Natural killer cell (primary cell): ENCODE data around the gene BTBD18. TPM values are rescaled to one million over a fixed set of nuclear protein-coding genes. Genes with fewer than 3 reads are reported as not detected.
"Not testable (repeated sequence)": the region's sequence is repeated elsewhere in the genome, so short reads cannot be mapped to it uniquely, and the experiment has no call there.

ENCODE experiments used
- ATAC-seq, 3 donors: fragments of 150-1000 bp in 2 of 3; fragments of 200-7000 bp in 1 of 3; cut with Tn5 transposase; 1 replicate in 1 of 3; 2 replicates in 2 of 3; pipeline ENCODE4 v1.10.0; 2021; ENCODE audit warnings: mild to moderate bottlenecking in 2 of 3, moderate library complexity in 2 of 3
- DNase-seq, 2 donors: peaks; one replicate each; pipeline versions ENCODE4 v3.0.0 to v3.0.0-alpha.2; 2013 to 2021; ENCODE audit warnings: mixed read lengths in 1 of 2
- H3K27ac ChIP-seq: one replicate; pipeline ENCODE4 v1.5.1; 2013; ENCODE audit warnings: mild to moderate bottlenecking, low read length
- H3K27me3 ChIP-seq: one replicate; pipeline ENCODE4 v1.6.1; 2013; ENCODE audit warnings: low read length; ENCODE audit not compliant: control insufficient read depth, insufficient read depth
- H3K36me3 ChIP-seq: one replicate; pipeline ENCODE4 v1.6.1; 2013; ENCODE audit warnings: low read length; ENCODE audit not compliant: control insufficient read depth, insufficient read depth
- H3K4me1 ChIP-seq: one replicate; pipeline ENCODE4 v1.6.1; 2013; ENCODE audit warnings: low read length; ENCODE audit not compliant: control insufficient read depth, insufficient read depth
- H3K4me3 ChIP-seq: one replicate; pipeline ENCODE4 v1.5.1; 2013; ENCODE audit warnings: low read length
- H3K9me3 ChIP-seq: one replicate; pipeline ENCODE4 v1.6.1; 2013; ENCODE audit warnings: low read length; ENCODE audit not compliant: control insufficient read depth, insufficient read depth
- H3K27ac Mint-ChIP-seq, 2 donors: one replicate each; pipeline ENCODE4 v1.8.0; 2022; ENCODE audit warnings: mild to moderate bottlenecking in 2 of 2, mixed read lengths in 2 of 2, moderate library complexity in 1 of 2
- H3K27me3 Mint-ChIP-seq, 2 donors: one replicate each; pipeline ENCODE4 v1.8.0; 2022; ENCODE audit warnings: low read depth in 2 of 2, mixed read lengths in 2 of 2
- H3K36me3 Mint-ChIP-seq: one replicate; pipeline ENCODE4 v1.8.0; 2022; ENCODE audit warnings: mixed read lengths
- H3K4me1 Mint-ChIP-seq, 2 donors: one replicate each; pipeline ENCODE4 v1.8.0; 2022; ENCODE audit warnings: mixed read lengths in 2 of 2
- H3K4me3 Mint-ChIP-seq: one replicate; pipeline ENCODE4 v1.8.0; 2022; ENCODE audit warnings: mild to moderate bottlenecking, moderate library complexity, mixed read lengths
- H3K9me3 Mint-ChIP-seq, 2 donors: one replicate each; pipeline ENCODE4 v1.8.0; 2022; ENCODE audit warnings: mixed read lengths in 2 of 2
- CTCF ChIP-seq: fragments of 200-600 bp; IDR thresholded peaks from one replicate; pipeline ENCODE4 v1.8.0; 2022; ENCODE audit warnings: antibody characterized with exemption
- WGBS: methylation state at CpG from one replicate; pipeline ENCODE4 v1.1.7; 2013; ENCODE audit warnings: missing lambda C conversion rate; ENCODE audit not compliant: insufficient coverage; 5-methylcytosine and 5-hydroxymethylcytosine counted together
- intact Hi-C: fragments of 100-400 bp; cut with micrococcal nuclease; formaldehyde crosslinking; loops from one replicate; pipeline ENCODE4 v1.14.2; 2022
- total RNA-seq, 4 donors: library from RNA; stranded (reverse); fragments of 120-200 nt in 1 of 4; gene quantifications; one replicate each; pipeline versions ENCODE4 v1.2.3 to v1.2.4, GENCODE V29; 2013 to 2022

BTBD18 gene
- total RNA-seq, 3 donors from 2014 or later (not counting 1 experiment from before 2014, with no cell fraction given), result not detected

- WGBS, result 96% methylated on average over 2 of the region's 2 CpGs
- Histone ChIP-seq H3K9me3 (no peaks in the 10 kb centered on the region), H3K27me3 (no peaks in the 10 kb centered on the region), H3K4me3 (no peak overlapping the region), H3K4me1 (no peaks in the 10 kb centered on the region), H3K36me3 (no peaks in the 10 kb centered on the region), H3K27ac (no peak overlapping the region)
- Mint-ChIP-seq H3K4me1 (peaks cover 17 to 18% of the 10 kb centered on the region in 2 donors), H3K36me3 (no peaks in the 10 kb centered on the region), H3K27ac (no peak overlapping the region), H3K27me3 (no peaks in the 10 kb centered on the region), H3K9me3 (no peaks in the 10 kb centered on the region), H3K4me3 (no peak overlapping the region)
- DNase-seq (no peak), ATAC-seq (no peak)
- no peak for TF ChIP-seq CTCF
- intact Hi-C loops, result no loop called here
These were observed 24.4 kb downstream of the BTBD18 start for GRCh38 chr11:57727185-57727584.

- H3K27ac ChIP-seq, H3K36me3 Mint-ChIP-seq, H3K4me3 Mint-ChIP-seq, H3K27me3 ChIP-seq, H3K36me3 ChIP-seq, H3K27ac Mint-ChIP-seq, H3K9me3 Mint-ChIP-seq, H3K4me3 ChIP-seq, ATAC-seq, intact Hi-C loops, H3K9me3 ChIP-seq, H3K27me3 Mint-ChIP-seq, DNase-seq: not testable (repeated sequence)
- H3K4me1 Mint-ChIP-seq, result peaks cover 24 to 26% of the 10 kb centered on the region in 2 donors
- H3K4me1 ChIP-seq, result peaks cover 11% of the 10 kb centered on the region
- WGBS, result 98% methylated on average over 14 of the region's 34 CpGs
These were observed 34.9 kb downstream of the BTBD18 start for GRCh38 chr11:57716726-57717125.

DNA sequence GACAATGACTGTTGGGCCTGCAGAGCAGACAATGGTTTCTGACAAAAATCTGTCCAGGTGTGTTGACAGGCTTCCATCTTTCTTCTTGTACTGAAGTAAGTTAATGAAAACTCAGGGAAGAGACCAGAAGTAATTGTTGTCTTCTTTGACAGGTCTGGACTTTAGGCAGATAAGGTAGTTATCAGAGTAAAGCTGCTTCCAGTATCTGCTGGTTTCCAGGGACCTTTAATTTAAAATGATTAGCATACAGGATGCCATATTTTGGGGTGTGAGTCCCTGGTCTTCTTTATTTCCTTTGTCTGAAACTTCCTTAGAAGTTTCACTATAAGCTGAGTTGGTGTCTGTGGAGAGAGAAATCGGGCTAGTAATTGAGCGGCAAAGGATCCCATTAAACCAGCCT lies 37.8 kb downstream of the BTBD18 start:
- Histone ChIP-seq H3K27me3 (no peaks in the 10 kb centered on the region), H3K36me3 (no peaks in the 10 kb centered on the region), H3K27ac (no peak overlapping the region), H3K4me3 (no peak overlapping the region), H3K9me3 (no peaks in the 10 kb centered on the region), H3K4me1 (peaks cover 19% of the 10 kb centered on the region)
- H3K27ac Mint-ChIP-seq, result peak overlapping the region; percentile 93 to 94
- no peaks in the 10 kb centered on the region for H3K9me3 Mint-ChIP-seq
- H3K4me3 Mint-ChIP-seq, result peak overlapping the region; percentile 96
- intact Hi-C loops, result loop anchor here (2.0 kb wide), 1 partner anchor 865 kb away; the partner anchor contains the start of gene ZFP91
- no peaks in the 10 kb centered on the region for H3K36me3 Mint-ChIP-seq
- ATAC-seq (no peak), DNase-seq (no peak)
- H3K27me3 Mint-ChIP-seq, result no peaks in the 10 kb centered on the region
- peaks cover 30 to 41% of the 10 kb centered on the region in 2 donors for H3K4me1 Mint-ChIP-seq
- no peak for TF ChIP-seq CTCF
- WGBS, result 97% methylated on average over 2 of the region's 2 CpGs

DNA sequence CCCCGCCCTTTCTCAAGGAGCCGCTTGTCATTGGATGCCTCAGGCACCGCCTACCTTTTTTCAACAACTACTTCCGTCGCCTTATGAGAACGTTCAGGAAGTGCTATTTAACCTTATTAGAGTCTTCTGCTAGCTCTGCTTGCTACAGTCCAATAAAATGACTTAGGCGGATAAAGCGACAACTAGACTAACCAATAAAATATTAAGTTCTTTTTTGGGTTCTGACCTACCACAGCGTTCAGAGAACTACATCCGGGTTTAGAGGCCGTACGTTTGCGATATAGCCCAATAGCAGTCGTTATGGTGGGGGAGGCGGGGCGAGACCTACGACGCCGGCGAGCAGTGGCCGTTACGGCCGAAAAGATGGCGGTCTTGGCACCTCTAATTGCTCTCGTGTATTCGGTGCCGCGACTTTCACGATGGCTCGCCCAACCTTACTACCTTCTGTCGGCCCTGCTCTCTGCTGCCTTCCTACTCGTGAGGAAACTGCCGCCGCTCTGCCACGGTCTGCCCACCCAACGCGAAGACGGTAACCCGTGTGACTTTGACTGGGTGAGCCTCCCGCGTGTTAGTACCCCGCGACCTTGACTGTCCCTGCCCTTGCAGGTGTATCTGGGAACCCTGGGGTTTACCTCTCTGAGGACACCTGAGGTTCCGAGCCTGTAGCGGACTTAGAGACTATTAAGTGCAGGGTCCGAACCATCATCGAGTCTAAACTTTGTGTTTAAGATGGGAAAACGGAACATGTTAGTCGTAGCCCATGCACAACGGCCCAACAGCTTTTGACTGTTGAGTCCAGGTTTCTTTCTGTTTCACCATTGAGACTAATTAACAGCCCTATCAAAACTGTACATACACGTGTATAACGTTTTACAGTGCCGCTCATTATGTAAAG lies 39.1 kb downstream of the BTBD18 start, which contains the start of gene TMX2:
Gene TMX2, plus strand, starts transcription at position 338 of the 895 bp plus-strand sequence. Its CDS starts 26 bp downstream, at position 364.
- H3K4me1 Mint-ChIP-seq, result peaks cover 36 to 41% of the 10 kb centered on the region in 2 donors
- H3K27me3 Mint-ChIP-seq, result no peaks in the 10 kb centered on the region
- H3K36me3 Mint-ChIP-seq, result no peaks in the 10 kb centered on the region

More for the DNA sequence above, 39.1 kb downstream of the BTBD18 start, which contains the start of gene TMX2:
- TF ChIP-seq CTCF, result no peak
- H3K9me3 Mint-ChIP-seq, result no peaks in the 10 kb centered on the region
- peak within 1 kb of the TSS; percentile 93 to 94 for H3K27ac Mint-ChIP-seq
- WGBS, result under 1% methylated on average over 50 of the region's 53 CpGs
- H3K27me3 ChIP-seq, result no peaks in the 10 kb centered on the region
- H3K27ac ChIP-seq, result peak within 1 kb of the TSS; percentile 73
- peak within 1 kb of the TSS; percentile 72 for H3K4me3 ChIP-seq
- intact Hi-C loops, result loop anchor here (1.0 to 2.0 kb wide), 6 partner anchors 29 to 866 kb away; partner anchors contain the start of genes CLP1, SELENOH, TIMM10 and ZFP91
- H3K4me3 Mint-ChIP-seq, result peak within 1 kb of the TSS; percentile 96
- peaks cover 19% of the 10 kb centered on the region for H3K4me1 ChIP-seq
- DNase-seq, result peak; percentile 86 to 96
- peak; percentile 88 to 96 (median 89) for ATAC-seq
- H3K9me3 ChIP-seq, result no peaks in the 10 kb centered on the region
- no peaks in the 10 kb centered on the region for H3K36me3 ChIP-seq
